ENCODE results near the gene ACTR3C.
"Not testable (repeated sequence)": the region's sequence is repeated elsewhere in the genome, so short reads cannot be mapped to it uniquely, and the experiment has no call there.

Gene ACTR3C

GRCh38 chr7:150219941-150220658 lies 103.2 kb downstream of the ACTR3C start:
- not testable (repeated sequence) for DNase-seq (ENCODE audit: low spot score); FAIRE-seq

GRCh38 chr7:150206848-150207247 lies 116.5 kb downstream of the ACTR3C start:
- DNase-seq (ENCODE audit: low spot score); FAIRE-seq: not testable (repeated sequence)

- DNase-seq (ENCODE audit: low spot score); FAIRE-seq: not testable (repeated sequence)
These were observed 117.5 kb downstream of the ACTR3C start for GRCh38 chr7:150205866-150206265.

- not testable (repeated sequence) for FAIRE-seq; DNase-seq (ENCODE audit: low spot score)
These were observed 118.8 kb downstream of the ACTR3C start for GRCh38 chr7:150204577-150204976.

- not testable (repeated sequence) for FAIRE-seq; DNase-seq (ENCODE audit: low spot score)
These were observed 120.5 kb downstream of the ACTR3C start for GRCh38 chr7:150202894-150203293.

All from urothelium cell line (cell line).